Measurements from ENCODE around the gene HOXD12.

HOXD12 gene

GRCh38 chr2:176095421-176095820, 4.2 kb upstream of the HOXD12 start:
- no peak overlapping the region for H3K4me3 ChIP-seq (replicated peaks; ENCODE audit: low read depth, low read length)
- no peak for TF ChIP-seq CTCF (IDR thresholded peaks at IDR 0.05; ENCODE audit: low read depth, low read length, missing control alignments)
- no peak for DNase-seq (ENCODE audit: extremely low read depth, low read depth)

GRCh38 chr2:176096243-176096985, 3.2 kb upstream of the HOXD12 start:
- DNase-seq (ENCODE audit: extremely low read depth, low read depth) = no peak
- TF ChIP-seq CTCF (IDR thresholded peaks at IDR 0.05; ENCODE audit: low read depth, low read length, missing control alignments) = no peak
- H3K4me3 ChIP-seq (replicated peaks; ENCODE audit: low read depth, low read length) = peak overlapping the region; percentile 39

GRCh38 chr2:176096986-176097819, 2.4 kb upstream of the HOXD12 start:
- TF ChIP-seq CTCF (IDR thresholded peaks at IDR 0.05; ENCODE audit: low read depth, low read length, missing control alignments) = peak; percentile 87
- DNase-seq (ENCODE audit: extremely low read depth, low read depth) = peak; percentile 45
- peak overlapping the region; percentile 39 for H3K4me3 ChIP-seq (replicated peaks; ENCODE audit: low read depth, low read length)

- no peak for TF ChIP-seq CTCF (IDR thresholded peaks at IDR 0.05; ENCODE audit: low read depth, low read length, missing control alignments)
- no peak for DNase-seq (ENCODE audit: extremely low read depth, low read depth)
- peak overlapping the region; percentile 39 for H3K4me3 ChIP-seq (replicated peaks; ENCODE audit: low read depth, low read length)
These were observed 1.7 kb upstream of the HOXD12 start for GRCh38 chr2:176097820-176098365.

- no peak for TF ChIP-seq CTCF (IDR thresholded peaks at IDR 0.05; ENCODE audit: low read depth, low read length, missing control alignments)
- no peak for DNase-seq (ENCODE audit: extremely low read depth, low read depth)
- H3K4me3 ChIP-seq (replicated peaks; ENCODE audit: low read depth, low read length) = no peak overlapping the region; the same call in 1 of the 2 replicates
These were observed 1.0 kb upstream of the HOXD12 start for GRCh38 chr2:176098366-176099158.

- no peak for DNase-seq (ENCODE audit: extremely low read depth, low read depth)
- no peak for TF ChIP-seq CTCF (IDR thresholded peaks at IDR 0.05; ENCODE audit: low read depth, low read length, missing control alignments)
- H3K4me3 ChIP-seq (replicated peaks; ENCODE audit: low read depth, low read length) = no peak overlapping the region
These were observed 352 bp upstream of the HOXD12 start for GRCh38 chr2:176099159-176099727.

Data from HFF-Myc (cell line).